GM18861 (cell line): ENCODE measurements around the gene ORC3.
"Not testable (repeated sequence)": the region's sequence is repeated elsewhere in the genome, so short reads cannot be mapped to it uniquely, and the experiment has no call there.

Experiments
- ATAC-seq: cut with Tn5 transposase; IDR thresholded peaks from one replicate; pipeline ENCODE4 v1.9.1; 2021; ENCODE audit not compliant: unreplicated experiment

ORC3 gene

DNA sequence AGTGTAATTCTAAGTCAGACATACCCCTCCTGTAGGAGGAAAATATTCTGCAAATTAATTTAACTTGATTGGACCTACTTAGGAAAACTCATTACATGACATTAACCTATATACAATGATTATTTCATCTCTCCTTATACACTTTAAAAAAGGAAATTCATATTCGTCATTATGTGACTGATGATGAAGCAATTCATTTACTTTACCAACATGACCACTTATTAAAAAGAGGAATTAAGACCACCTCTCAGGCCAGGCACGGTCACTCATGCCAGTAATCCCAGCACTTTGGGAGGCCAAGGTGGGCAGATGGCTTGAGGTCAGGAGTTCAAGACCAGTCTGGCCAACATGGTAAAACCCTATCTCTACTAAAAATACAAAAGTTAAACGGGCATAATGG is 100.5 kb downstream of the ORC3 start:
- no peak for ATAC-seq

DNA sequence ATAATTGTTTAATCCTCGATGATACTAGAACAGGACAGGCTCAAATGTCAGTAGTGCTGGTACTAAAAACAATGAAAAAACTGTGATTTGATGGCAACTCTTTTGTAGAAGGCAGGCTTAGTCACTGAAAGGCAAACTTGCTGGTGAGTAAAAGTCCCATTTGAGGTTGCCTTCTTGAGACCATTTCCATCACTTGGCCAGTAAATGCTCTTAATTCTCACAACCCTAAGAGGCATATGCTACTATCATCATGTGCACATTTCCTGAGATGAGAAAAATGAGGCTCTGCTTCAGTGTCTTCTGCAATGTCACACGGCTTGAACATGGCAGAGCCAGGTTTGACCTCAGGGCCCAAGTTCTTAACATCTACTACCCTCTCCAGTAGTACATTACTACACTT is 102.2 kb downstream of the ORC3 start:
- no peak for ATAC-seq

GRCh38 chr6:87696817-87697216 is 106.9 kb downstream of the ORC3 start:
- not testable (repeated sequence) for ATAC-seq

- no peak for ATAC-seq
Measured at GRCh38 chr6:87697581-87698546, 107.9 kb downstream of the ORC3 start.

DNA sequence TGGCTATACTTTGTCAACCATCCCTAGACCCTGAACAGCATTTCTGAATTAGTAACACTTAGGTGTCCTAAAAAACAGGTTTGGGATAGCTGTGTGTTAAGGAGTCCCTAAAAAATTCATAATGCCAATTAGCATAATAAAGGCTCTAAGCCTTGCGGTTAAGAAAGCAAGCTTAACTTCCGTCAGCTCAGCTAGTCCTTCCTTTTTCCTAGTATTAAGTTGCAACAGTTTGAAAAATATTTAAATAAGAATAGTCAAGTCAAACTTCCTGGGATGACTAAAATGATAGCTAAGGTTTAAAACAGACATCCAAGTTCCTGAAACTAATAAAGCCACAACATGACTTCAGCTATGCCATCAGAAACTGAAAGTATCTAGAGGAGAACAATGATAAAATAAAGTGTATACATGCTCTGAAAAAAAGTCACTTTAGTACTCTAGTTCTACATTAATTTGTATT is 108.6 kb downstream of the ORC3 start:
- ATAC-seq = no peak

DNA sequence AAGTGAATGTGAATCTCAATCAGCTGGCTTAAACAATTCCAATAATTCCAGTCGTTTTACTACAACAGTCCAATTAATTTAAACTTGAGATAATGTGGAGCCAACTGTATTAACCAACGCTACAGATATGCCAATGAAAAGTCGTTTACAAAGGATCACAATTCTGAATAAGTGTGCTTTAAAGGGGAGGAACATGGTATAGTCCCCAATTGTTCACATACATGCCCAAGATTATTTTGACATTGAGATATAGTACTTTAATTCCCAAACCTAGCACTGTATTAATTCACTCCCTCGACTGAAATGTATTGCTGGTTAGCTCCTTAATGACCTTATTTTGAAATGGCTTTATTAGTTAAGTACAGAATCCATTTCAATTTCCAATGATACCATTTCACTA is 109.6 kb downstream of the ORC3 start:
- ATAC-seq = no peak

DNA sequence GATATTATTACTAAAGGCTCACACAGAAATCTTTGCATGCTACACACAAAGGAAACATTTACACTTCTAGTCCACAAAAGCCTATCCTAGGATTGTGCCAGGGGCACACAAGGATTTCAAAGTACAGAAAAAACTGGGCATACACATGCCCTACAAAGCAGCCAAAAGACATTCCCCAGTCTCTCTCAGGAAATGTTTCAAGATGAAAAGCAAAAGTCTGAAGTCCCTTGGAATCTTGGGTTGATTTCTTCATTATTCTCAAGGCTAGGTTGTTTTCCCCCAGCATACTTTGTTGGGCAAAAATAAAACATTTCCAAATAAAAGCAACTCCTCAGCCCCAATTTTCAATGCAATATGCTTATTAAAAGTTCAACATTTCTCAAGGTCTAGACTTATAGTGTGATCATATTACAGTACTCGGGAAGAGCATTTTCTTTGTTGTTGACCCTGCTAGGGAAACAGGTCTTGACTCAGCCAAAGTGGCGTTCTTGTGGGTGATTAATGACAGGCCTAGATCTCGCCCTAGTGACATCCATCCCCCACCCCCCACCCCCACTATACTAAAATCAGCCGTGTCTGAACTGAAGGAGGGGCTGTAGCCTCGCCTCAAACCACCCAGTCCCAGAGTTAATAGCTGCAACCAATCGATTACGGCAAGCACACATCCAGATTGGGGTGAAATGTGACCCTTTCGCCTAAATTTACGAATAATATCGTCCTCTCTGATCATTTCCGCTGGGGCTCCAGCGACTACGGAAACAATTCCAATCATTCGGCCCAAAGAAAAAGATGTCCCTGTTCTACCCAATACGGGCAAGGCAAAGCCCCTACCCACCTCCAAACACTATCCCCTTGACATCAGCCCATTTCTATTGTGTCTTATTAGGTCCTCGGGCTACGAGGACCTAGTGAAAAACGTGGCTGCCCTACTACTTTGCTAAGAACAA is 110.7 kb downstream of the ORC3 start:
- no peak for ATAC-seq

GRCh38 chr6:87701344-87701675 is 111.4 kb downstream of the ORC3 start:
- ATAC-seq = no peak

DNA sequence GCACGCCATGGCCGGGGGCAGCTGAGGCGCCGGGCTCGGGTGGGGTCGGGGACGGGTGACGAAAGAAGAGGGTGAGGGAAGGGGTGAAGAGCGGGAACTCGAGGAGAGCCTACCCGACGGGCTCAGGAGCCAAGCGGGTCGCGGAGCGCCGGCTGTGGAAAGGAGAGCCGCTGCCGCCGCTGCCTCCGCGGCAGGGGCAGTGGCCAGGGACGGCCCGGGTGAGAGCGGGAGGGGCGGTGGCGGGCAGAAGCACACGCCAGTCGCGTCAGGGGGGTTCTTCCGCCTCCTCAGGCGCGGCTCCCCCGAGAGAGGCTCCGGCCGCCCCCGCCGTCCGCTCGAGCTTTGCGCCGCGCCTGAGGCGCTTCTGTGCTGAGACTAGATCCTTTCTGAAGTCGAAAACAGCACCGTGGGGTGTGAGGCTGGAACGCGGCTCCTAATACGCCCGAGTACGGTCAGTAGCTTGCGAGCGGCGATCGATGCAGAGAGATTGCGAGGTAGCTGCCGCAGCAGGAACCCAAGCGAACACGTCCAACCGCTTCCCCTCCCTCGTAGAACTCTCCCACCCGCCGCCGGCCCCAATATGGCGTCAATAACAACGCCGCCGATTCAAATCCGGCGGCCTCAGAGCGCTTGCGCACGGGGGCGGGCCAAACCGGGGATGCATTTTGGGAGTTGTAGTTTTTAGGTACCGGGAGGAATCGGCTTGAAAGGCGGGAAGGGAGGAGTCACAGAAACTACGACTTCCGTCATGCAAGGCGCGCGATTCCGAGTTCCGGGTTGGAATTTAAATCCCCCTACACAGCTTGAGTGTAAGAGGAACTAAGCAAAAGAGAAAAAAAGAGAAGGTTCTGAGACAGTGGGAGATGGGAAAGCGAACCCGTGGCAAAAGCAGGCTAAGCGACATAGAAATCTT is 112.0 kb downstream of the ORC3 start, which contains the start of gene AKIRIN2:
TSS of gene AKIRIN2 (minus strand) at position 558 of the 913 bp plus-strand sequence. CDS start at position 9, 549 bp downstream.
- ATAC-seq = peak; percentile 56

GRCh38 chr6:87702589-87702945 is 112.6 kb downstream of the ORC3 start:
- ATAC-seq = peak; percentile 8

DNA sequence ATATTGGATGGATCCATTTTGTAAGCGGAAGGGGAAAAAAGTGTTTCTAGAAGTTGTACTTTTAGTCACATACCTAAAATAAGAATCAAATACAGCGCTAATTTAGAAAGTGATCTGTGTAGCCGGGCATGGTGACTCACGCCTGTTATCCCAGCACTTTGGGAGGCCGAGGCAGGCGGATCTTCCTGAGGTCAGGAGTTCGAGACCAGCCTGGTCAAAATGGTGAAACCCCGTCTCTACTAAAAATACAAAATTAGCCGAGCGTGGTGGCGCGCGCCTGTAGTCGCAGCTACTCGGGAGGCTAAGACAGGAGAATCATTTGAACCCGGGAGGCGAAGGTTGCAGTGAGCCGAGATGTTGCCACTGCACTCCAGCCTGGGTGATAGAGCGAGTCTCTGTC is 113.1 kb downstream of the ORC3 start:
- not testable (repeated sequence) for ATAC-seq

DNA sequence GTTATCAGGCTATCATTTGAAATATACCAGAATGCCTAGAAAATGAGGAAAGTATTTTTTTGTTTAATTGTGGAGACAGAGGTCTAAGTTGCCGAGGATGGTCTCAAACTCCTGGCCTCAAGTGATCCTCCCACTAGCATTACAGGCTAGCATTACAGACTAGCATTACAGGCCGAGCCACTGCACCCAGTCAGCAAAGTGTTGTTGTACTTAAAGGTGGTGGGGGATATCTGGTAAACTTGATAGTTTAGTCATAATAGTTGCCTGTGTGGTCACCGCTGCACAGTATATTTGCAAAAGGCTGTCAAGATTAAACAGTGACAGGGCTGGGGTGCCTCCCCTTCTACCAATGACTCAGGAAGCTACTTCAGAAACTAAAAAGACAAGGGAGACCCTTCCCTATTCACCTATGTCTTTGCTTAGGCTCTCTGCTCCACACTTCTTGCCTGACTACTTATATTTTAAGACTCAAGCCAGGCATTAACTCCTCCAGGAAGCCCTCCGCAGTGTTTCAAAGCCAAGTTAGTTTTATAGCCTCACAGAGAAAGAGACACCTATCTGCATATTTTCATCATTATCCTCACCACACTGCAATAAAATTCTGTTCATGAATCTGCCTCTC is 115.2 kb downstream of the ORC3 start:
- peak; percentile 57 for ATAC-seq

GRCh38 chr6:87706187-87706966 is 116.4 kb downstream of the ORC3 start:
- ATAC-seq = no peak

DNA sequence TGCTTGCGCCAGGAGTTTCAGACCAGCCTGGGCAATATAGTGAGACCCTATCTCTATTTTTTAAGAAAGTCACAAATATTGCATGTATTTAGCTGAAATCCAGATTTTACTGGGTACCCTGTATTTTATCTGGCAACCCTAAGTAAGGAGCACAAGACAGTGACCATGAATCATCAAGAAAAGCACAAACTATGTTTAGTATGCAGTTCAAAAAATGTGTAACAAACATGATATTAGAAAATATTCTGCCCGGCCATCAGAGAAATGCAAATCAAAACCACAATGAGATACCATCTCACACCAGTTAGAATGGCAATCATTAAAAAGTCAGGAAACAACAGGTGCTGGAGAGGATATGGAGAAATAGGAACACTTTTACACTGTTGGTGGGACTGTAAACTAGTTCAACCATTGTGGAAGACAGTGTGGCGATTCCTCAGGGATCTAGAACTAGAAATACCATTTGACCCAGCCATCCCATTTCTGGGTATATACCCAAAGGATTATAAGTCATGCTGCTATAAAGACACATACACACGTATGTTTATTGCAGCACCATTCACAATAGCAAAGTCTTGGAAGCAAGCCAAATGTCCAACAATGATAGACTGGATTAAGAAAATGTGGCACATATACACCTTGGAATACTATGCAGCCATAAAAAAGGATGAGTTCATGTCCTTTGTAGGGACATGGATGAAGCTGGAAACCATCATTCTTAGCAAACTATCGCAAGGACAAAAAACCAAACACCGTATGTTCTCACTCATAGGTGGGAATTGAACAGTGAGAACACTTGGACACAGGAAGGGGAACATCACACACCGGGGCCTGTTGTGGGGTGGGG is 118.9 kb downstream of the ORC3 start:
- ATAC-seq = not testable (repeated sequence)

DNA sequence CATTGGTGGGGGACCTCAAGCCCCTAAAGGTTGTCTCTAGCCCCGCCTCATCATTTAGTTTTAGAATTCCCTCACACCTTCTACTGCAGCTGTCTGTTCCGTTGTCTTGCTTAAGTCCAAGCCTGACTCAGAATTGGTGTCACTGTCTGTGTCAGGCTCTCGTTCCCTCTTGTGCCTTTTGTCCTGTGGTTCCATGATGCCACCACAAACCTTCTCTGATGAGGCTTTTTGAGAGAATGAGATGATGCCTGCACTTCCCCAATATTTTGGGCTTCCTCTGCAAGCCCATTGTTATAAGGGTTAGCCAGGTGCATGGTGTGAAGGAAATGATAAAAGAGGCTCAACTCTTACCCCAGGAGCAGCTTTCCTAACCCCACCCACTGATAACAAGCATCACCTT is 120.2 kb downstream of the ORC3 start:
- no peak for ATAC-seq

DNA sequence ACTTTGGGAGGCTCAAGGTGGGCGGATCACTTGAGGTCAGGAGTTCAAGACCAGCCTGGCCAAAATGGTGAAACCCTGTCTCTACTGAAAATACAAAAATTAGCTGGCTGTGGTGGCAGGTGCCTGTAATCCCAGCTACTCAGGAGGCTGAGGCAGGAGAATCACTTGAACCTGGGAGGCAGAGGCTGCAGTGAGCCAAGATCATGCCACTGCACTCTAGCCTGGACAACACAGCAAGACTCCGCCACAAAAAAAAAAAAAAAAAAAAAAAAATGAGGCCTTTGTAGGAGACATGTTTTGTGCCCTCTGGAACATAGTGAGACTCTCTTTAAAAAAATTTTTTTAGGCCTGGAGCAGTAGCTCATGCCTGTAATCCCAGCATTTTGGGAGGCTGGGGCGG is 122.8 kb downstream of the ORC3 start:
- ATAC-seq = not testable (repeated sequence)

DNA sequence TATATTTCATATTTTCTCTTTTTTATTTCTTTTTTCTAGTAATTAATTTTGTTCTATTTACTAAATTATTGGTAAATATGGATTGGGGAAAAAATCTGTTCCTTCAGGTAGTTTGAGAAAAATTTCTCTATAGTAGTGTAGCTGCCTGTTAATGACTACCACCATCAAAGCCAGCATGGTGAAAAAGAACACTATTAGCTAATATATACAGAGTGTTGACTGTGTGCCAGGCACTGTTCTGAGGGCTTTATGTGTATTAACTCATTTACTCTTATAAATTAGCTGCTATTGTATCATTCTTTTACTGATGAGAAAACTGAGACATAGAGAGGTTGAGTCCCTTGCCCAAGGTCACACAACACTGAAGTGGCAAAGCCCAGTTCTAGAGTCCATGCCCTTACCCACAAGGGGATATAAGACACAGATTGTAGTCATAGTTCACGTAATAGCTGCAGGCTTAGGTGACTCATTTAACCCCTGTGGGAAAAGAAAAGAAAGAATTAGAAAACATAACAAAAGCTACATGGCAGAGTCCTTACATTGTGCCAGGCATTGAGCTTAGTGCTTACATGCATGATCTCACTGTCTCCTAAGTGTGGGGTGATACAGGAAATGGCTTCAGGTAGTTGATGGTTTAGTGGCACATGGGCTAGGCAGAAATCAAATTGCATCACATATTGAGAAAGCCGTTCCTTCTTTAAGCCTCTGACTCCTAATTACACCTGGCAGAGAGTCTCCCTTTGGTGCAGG is 124.3 kb downstream of the ORC3 start:
- peak; percentile 68 for ATAC-seq
